Measurements from ENCODE around the gene CXCR4.

DNA sequence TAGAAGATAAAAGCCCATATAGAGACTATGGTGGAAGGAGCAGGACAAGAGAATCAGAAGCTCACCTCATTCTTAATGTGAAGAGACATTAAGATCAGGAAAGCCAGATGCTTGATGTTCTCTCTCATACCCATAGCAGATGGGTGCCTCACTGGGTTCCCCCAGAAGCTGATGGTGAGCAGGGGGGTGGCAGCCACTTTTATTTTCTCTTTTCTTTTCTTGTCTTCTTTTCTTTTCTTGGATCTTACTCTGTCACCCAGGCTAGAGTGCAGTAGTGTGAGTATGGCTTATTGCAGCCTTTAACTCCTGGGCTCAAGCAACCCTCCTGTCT is 14.8 kb upstream of the CXCR4 start:
- TF ChIP-seq, protein P1, sequence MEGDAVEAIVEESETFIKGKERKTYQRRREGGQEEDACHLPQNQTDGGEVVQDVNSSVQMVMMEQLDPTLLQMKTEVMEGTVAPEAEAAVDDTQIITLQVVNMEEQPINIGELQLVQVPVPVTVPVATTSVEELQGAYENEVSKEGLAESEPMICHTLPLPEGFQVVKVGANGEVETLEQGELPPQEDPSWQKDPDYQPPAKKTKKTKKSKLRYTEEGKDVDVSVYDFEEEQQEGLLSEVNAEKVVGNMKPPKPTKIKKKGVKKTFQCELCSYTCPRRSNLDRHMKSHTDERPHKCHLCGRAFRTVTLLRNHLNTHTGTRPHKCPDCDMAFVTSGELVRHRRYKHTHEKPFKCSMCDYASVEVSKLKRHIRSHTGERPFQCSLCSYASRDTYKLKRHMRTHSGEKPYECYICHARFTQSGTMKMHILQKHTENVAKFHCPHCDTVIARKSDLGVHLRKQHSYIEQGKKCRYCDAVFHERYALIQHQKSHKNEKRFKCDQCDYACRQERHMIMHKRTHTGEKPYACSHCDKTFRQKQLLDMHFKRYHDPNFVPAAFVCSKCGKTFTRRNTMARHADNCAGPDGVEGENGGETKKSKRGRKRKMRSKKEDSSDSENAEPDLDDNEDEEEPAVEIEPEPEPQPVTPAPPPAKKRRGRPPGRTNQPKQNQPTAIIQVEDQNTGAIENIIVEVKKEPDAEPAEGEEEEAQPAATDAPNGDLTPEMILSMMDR (IDR thresholded peaks at IDR 0.05): no peak
- TF ChIP-seq POLR2A (IDR thresholded peaks at IDR 0.05): no peak
